Endothelial cell of umbilical vein (primary cell): ENCODE results near the gene ZNF763. TPM values are rescaled to one million over a fixed set of nuclear protein-coding genes. Genes with fewer than 3 reads are reported as not detected.

Experiments used
- BruUV-seq: library from RNA; stranded (reverse); fragments of 400-500 nt; replicated peaks from 2 replicates; lab custom pipeline; 2021; lab: Mats Ljungman, UMichigan
- CTCF ChIA-PET: fragments of 300-600, 350-600 bp; sonication (Branson Sonifier 250); formaldehyde crosslinking; loops from one replicate; lab custom pipeline; 2021; ENCODE audit warnings: antibody characterized with exemption, inconsistent platforms; lab: Charles Lee
- POLR2A ChIA-PET: fragments of 300-600, 350-600 bp; sonication (Branson Sonifier 250); formaldehyde crosslinking; loops from one replicate; lab custom pipeline; 2021; ENCODE audit warnings: antibody characterized with exemption, inconsistent platforms; lab: Charles Lee
- DNase-seq: peaks from one replicate; pipeline ENCODE4 v3.0.0-alpha.2; 2011; ENCODE audit warnings: low read depth, low spot score
- FAIRE-seq: peaks from 2 replicates; lab custom pipeline; 2011; peaks lifted over from hg19 to GRCh38; lab: Jason Lieb, UNC
- H2AFZ ChIP-seq: 2 replicates; pipeline ENCODE4 v1.6.0; 2012; ENCODE audit warnings: low read depth, low read length, control low read depth, inconsistent platforms
- H3K27ac ChIP-seq: 2 replicates; pipeline ENCODE4 v1.5.1; 2011; ENCODE audit warnings: low read depth, mild to moderate bottlenecking, control low read depth, low read length, moderate library complexity; ENCODE audit not compliant: insufficient read depth
- H3K27me3 ChIP-seq, 2 experiments: 2 replicates each; pipeline versions ENCODE4 v1.6.0 to v1.6.1; 2011; ENCODE audit warnings: low read length in 2 of 2, mixed read lengths in 1 of 2; ENCODE audit not compliant: control insufficient read depth in 2 of 2, insufficient read depth in 2 of 2
- H3K36me3 ChIP-seq, 2 experiments: 2 replicates in 1 of 2; 3 replicates in 1 of 2; pipeline ENCODE4 v1.5.1; 2011; ENCODE audit warnings: low read length in 2 of 2, mild to moderate bottlenecking in 1 of 2, moderate library complexity in 1 of 2; ENCODE audit not compliant: control insufficient read depth in 2 of 2, insufficient read depth in 2 of 2; ENCODE audit errors: extremely low read depth in 1 of 2
- H3K4me1 ChIP-seq: 3 replicates; pipeline ENCODE4 v1.5.1; 2011; ENCODE audit warnings: mild to moderate bottlenecking, low read length; ENCODE audit not compliant: control insufficient read depth, insufficient read depth; ENCODE audit errors: extremely low read depth
- H3K4me2 ChIP-seq: 2 replicates; pipeline ENCODE4 v1.6.1; 2011; ENCODE audit warnings: low read length, control low read depth, mixed read lengths; ENCODE audit not compliant: insufficient read depth
- H3K4me3 ChIP-seq, 3 experiments: fragments of 200-600 bp in 1 of 3; sonication (generic), shearing (Covaris generic) in 1 of 3; replicated peaks in 1 of 3; 2 replicates each; pipeline ENCODE4 v1.5.1; 2011 to 2016; ENCODE audit warnings: control low read depth in 3 of 3, low read length in 3 of 3, mild to moderate bottlenecking in 2 of 3, inconsistent platforms in 1 of 3, low read depth in 1 of 3, moderate library complexity in 1 of 3; ENCODE audit not compliant: insufficient read depth in 1 of 3
- H3K79me2 ChIP-seq: 2 replicates; pipeline ENCODE4 v1.6.0; 2012; ENCODE audit warnings: low read length, inconsistent platforms; ENCODE audit not compliant: control insufficient read depth, insufficient read depth
- H3K9ac ChIP-seq: replicated peaks from 2 replicates; pipeline ENCODE3; 2011; ENCODE audit warnings: low read length, control low read depth; ENCODE audit not compliant: insufficient read depth; ENCODE audit errors: extremely low read depth
- H3K9me1 ChIP-seq: replicated peaks from 3 replicates; pipeline ENCODE4 v1.6.0; 2011; ENCODE audit warnings: mild to moderate bottlenecking, low read length; ENCODE audit not compliant: control insufficient read depth, insufficient read depth; ENCODE audit errors: extremely low read depth
- H3K9me3 ChIP-seq: replicated peaks from 2 replicates; pipeline ENCODE4 v1.5.1; 2012; ENCODE audit warnings: low read length, inconsistent platforms; ENCODE audit not compliant: control insufficient read depth, insufficient read depth
- H4K20me1 ChIP-seq: replicated peaks from 2 replicates; pipeline ENCODE3; 2011; ENCODE audit warnings: mild to moderate bottlenecking, low read length; ENCODE audit not compliant: control insufficient read depth, insufficient read depth; ENCODE audit errors: extremely low read depth
- EZH2 ChIP-seq: IDR thresholded peaks from 2 replicates; pipeline ENCODE4 v1.6.1; 2012; ENCODE audit warnings: borderline replicate concordance, low read depth, mild to moderate bottlenecking, moderate library complexity, low read length, inconsistent platforms; ENCODE audit not compliant: severe bottlenecking
- FOS ChIP-seq: IDR thresholded peaks from 2 replicates; pipeline ENCODE4 v1.6.1; 2011; ENCODE audit warnings: mild to moderate bottlenecking, low read length, moderate library complexity, borderline replicate concordance; ENCODE audit not compliant: insufficient read depth
- GATA2 ChIP-seq: IDR thresholded peaks from 2 replicates; pipeline ENCODE4 v1.7.0; 2011; ENCODE audit warnings: low read depth, mild to moderate bottlenecking, moderate library complexity, mixed read lengths, low read length; ENCODE audit not compliant: insufficient read length, insufficient read depth
- JUN ChIP-seq: IDR thresholded peaks from 2 replicates; pipeline ENCODE4 v1.6.1; 2011; ENCODE audit warnings: borderline replicate concordance, low read depth; ENCODE audit not compliant: insufficient read length, insufficient read depth
- MYC ChIP-seq: IDR thresholded peaks from one replicate; pipeline ENCODE4 v1.6.1; 2011; ENCODE audit warnings: mild to moderate bottlenecking, low read depth, low read length
- POLR2A ChIP-seq: IDR thresholded peaks from 2 replicates; pipeline ENCODE4 v1.6.1; 2012; ENCODE audit warnings: low read depth, mild to moderate bottlenecking, control low read depth, low read length
- POLR2AphosphoS5 ChIP-seq: IDR thresholded peaks from 2 replicates; pipeline ENCODE4 v1.6.1; 2012; ENCODE audit warnings: low read depth, mild to moderate bottlenecking, control low read depth, low read length, moderate library complexity; ENCODE audit not compliant: insufficient read depth
- dilution Hi-C: fragments of 300-500 bp; cut with MboI; formaldehyde crosslinking; loops from one replicate; pipeline ENCODE4 v1.15.0; 2019; ENCODE audit warnings: low sequenced_read_pairs; ENCODE audit not compliant: extremely low pct_ligation_motif_present
- intact Hi-C: fragments of 100-400 bp; cut with micrococcal nuclease; formaldehyde crosslinking; loops from one replicate; pipeline ENCODE4 v1.10.0; 2022
- polyA plus RNA-seq, 4 experiments: library from polyadenylated mRNA; depleted of rRNA in 3 of 4; stranded (reverse) in 3 of 4; unstranded in 1 of 4; fragments of >200 nt; gene quantifications; 2 replicates each; pipeline versions ENCODE4 v1.2.1 to v1.2.3, GENCODE V29; 2011 to 2012; ENCODE audit warnings: missing spikeins in 1 of 4
- total RNA-seq: library from RNA; stranded (reverse); gene quantifications from 2 replicates; pipeline ENCODE4 v1.2.3, GENCODE V29; 2021
- TF ChIP-seq, protein P1 (sequence below), 2 donors: IDR thresholded peaks; 1 replicate in 1 of 2; 2 replicates in 1 of 2; pipeline ENCODE4 v1.5.1; 2011; ENCODE audit warnings: low read length in 2 of 2, mild to moderate bottlenecking in 2 of 2, moderate library complexity in 2 of 2, control low read depth in 1 of 2, inconsistent platforms in 1 of 2, low read depth in 1 of 2; ENCODE audit not compliant: insufficient read depth in 1 of 2; ENCODE audit errors: extremely low read depth in 1 of 2
- TF ChIP-seq, protein P2 (sequence below): IDR thresholded peaks from 2 replicates; pipeline ENCODE4 v1.6.1; 2011; ENCODE audit not compliant: insufficient read depth, insufficient read length

Gene ZNF763
- total and polyA plus RNA-seq, 2 donors (not counting 3 experiments of a cell fraction or from before 2014, with no cell fraction given) = 0.17 to 0.77 TPM

DNA sequence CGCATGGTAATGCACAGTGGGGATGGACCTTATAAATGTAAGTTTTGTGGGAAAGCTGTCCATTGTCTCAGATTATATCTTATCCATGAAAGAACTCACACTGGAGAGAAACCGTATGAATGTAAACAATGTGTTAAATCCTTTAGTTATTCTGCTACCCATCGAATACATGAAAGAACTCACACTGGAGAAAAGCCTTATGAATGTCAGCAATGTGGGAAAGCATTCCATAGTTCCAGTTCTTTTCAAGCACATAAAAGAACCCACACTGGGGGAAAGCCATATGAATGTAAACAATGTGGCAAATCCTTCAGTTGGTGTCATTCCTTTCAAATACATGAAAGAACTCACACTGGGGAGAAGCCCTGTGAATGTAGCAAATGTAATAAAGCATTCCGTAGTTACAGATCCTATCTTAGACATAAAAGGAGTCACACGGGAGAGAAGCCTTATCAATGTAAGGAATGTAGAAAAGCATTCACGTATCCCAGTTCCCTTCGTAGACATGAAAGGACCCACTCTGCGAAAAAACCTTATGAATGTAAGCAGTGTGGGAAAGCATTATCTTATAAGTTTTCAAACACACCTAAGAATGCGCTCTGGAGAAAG, 13.8 kb downstream of the ZNF763 start:
- BruUV-seq = no TSS peak

DNA sequence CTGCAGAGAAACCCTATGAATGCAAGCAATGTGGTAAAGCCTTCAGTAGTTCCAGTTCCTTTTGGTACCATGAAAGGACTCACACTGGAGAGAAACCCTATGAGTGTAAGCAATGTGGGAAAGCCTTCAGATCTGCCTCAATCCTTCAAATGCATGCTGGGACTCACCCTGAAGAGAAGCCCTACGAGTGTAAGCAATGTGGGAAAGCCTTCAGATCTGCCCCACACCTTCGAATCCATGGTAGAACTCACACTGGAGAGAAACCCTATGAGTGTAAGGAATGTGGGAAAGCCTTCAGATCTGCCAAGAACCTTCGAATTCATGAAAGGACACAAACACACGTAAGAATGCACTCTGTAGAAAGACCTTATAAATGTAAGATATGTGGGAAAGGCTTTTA, 14.7 kb downstream of the ZNF763 start:
- H3K9me3 ChIP-seq = peaks cover 28% of the 10 kb centered on the region

More for the DNA sequence above, 13.8 kb downstream of the ZNF763 start:
- intact Hi-C loops (no loop called here), dilution Hi-C loops (no loop called here)
- Histone ChIP-seq H3K4me2 (no peak overlapping the region), H3K79me2 (no peaks in the 10 kb centered on the region), H3K9me3 (peaks cover 28% of the 10 kb centered on the region), H2AFZ (no peak overlapping the region), H3K9ac (no peak overlapping the region), H3K4me3 (no peak overlapping the region), H3K27me3 (no peaks in the 10 kb centered on the region), H3K9me1 (no peaks in the 10 kb centered on the region), H3K4me1 (no peaks in the 10 kb centered on the region), H3K27ac (no peak overlapping the region), H4K20me1 (no peaks in the 10 kb centered on the region), H3K36me3 (no peaks in the 10 kb centered on the region)
- DNase-seq = no peak
- TF ChIP-seq, protein P1, sequence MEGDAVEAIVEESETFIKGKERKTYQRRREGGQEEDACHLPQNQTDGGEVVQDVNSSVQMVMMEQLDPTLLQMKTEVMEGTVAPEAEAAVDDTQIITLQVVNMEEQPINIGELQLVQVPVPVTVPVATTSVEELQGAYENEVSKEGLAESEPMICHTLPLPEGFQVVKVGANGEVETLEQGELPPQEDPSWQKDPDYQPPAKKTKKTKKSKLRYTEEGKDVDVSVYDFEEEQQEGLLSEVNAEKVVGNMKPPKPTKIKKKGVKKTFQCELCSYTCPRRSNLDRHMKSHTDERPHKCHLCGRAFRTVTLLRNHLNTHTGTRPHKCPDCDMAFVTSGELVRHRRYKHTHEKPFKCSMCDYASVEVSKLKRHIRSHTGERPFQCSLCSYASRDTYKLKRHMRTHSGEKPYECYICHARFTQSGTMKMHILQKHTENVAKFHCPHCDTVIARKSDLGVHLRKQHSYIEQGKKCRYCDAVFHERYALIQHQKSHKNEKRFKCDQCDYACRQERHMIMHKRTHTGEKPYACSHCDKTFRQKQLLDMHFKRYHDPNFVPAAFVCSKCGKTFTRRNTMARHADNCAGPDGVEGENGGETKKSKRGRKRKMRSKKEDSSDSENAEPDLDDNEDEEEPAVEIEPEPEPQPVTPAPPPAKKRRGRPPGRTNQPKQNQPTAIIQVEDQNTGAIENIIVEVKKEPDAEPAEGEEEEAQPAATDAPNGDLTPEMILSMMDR (IDR thresholded peaks at IDR 0.05; ENCODE audit: extremely low read depth in 1 of 2, insufficient read depth in 1 of 2, low read depth in 1 of 2, low read length in 2 of 2) = no peak
- TF ChIP-seq POLR2AphosphoS5 (no peak), FOS (no peak)
- no peak for FAIRE-seq
- POLR2A ChIA-PET = no interaction called here
- CTCF ChIA-PET = no interaction called here

More for the DNA sequence above, 14.7 kb downstream of the ZNF763 start:
- H3K36me3 ChIP-seq = no peaks in the 10 kb centered on the region
- no peaks in the 10 kb centered on the region for H3K79me2 ChIP-seq
- H3K27ac ChIP-seq = no peak overlapping the region
- H3K9ac ChIP-seq = no peak overlapping the region
- H2AFZ ChIP-seq = no peak overlapping the region
- no peak overlapping the region for H3K4me3 ChIP-seq
- FAIRE-seq = no peak
- CTCF ChIA-PET = no interaction called here
- no peaks in the 10 kb centered on the region for H3K9me1 ChIP-seq
- no peaks in the 10 kb centered on the region for H3K4me1 ChIP-seq
- H4K20me1 ChIP-seq = no peaks in the 10 kb centered on the region
- BruUV-seq = no TSS peak
- no peak overlapping the region for H3K4me2 ChIP-seq
- POLR2A ChIA-PET = no interaction called here
- no peak for DNase-seq
- no peaks in the 10 kb centered on the region for H3K27me3 ChIP-seq
- dilution Hi-C loops (no loop called here), intact Hi-C loops (no loop called here)
- TF ChIP-seq FOS (no peak), JUN (no peak), EZH2 (no peak), POLR2A (no peak), GATA2 (no peak), MYC (no peak), POLR2AphosphoS5 (no peak)
- TF ChIP-seq, protein P1 (IDR thresholded peaks at IDR 0.05; ENCODE audit: extremely low read depth in 1 of 2, insufficient read depth in 1 of 2, low read depth in 1 of 2, low read length in 2 of 2) = no peak
- TF ChIP-seq, protein P2, sequence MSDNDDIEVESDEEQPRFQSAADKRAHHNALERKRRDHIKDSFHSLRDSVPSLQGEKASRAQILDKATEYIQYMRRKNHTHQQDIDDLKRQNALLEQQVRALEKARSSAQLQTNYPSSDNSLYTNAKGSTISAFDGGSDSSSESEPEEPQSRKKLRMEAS = no peak
